Stimulated activated CD4-positive, alpha-beta T cell treated with anti-CD3 and anti-CD28 coated beads, Interleukin-12 subunit alpha, Interleukin-12 subunit beta, amount 100 ng/mL, for 24 hours (primary cell): Measurements from ENCODE around the gene TPCN2.

Experiments used
- DNase-seq, 2 experiments: peaks; one replicate each; pipeline ENCODE4 v3.0.0-alpha.2; 2020; ENCODE audit warnings: low read depth in 2 of 2

TPCN2 gene

DNA sequence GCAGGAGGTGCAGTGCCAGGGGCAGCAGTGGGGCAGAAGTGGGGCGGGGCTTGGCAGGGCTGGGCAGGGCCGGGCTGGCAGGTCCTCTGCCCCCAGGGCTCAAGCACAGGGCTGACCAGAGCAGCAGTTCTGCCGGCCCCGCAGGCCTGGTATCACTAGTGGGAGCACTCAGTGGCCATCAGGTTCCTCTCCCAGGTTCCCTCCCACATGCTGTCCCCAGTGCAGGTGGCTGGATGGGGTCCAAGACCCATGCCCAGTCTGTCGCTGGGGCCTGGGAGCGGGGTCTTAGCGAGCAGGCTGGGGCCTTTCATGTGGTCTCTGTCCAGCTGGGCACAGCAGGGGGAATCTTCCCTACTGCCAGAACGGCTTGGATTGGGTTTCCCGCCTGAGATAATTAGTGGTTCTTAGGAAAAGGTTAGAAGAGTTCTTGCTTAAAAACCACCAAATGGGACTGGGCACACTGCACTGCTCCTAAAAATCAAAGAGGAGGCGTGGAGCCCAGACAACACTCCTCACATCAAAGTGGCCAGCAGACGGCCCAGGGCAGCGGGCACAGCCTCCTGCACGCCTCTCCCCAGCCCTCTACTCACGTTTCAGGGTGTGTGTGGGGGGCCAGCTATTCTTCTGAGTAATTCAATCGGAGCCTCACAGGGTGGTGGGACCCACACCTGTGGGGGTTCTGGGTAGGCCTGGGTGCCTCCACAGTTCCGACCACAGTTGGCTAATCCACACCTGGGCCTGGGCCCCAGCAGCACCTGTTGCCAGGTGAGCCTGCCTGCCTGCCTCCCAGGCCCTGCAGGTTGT lies 45.6 kb downstream of the TPCN2 start:
- DNase-seq, result no peak

DNA sequence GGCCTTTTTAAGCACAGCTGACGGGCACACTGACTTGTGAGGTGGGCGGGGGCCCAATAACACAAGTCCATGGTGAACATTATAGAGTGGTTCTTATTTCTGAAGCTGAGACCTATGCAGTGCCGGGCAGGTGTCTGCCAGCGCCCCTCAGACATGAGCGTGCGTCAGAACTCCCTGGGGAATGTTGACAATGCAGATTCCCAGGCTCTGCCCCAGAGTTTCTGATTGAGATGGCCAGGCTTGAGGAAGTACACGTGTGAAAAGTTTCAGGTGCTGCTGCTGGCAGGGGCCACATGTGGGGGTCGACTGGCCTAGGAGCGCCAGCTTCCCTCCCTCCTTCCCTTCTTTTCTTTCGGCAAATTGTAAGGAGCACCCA lies 46.2 kb downstream of the TPCN2 start:
- no peak for DNase-seq

DNA sequence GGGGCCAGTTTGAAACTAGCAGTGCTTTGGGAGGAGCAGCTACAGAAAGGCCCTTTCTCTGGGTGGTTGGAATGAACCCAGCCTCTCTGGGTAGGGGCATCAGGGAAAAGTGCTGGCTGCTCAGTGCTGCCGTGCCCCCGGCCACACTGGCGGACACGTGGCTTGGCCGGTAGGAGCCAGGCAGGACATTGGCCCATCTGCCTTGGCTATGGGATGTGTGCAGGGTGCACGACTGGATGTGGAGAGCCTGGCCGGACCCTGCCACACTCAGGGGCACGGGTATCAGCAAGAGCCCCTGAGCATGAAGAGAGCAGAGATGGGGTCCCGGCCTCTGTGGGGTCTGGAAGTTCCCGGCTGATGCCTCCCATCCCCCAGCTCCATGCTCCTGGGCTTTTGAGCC lies 46.6 kb downstream of the TPCN2 start:
- no peak for DNase-seq

DNA sequence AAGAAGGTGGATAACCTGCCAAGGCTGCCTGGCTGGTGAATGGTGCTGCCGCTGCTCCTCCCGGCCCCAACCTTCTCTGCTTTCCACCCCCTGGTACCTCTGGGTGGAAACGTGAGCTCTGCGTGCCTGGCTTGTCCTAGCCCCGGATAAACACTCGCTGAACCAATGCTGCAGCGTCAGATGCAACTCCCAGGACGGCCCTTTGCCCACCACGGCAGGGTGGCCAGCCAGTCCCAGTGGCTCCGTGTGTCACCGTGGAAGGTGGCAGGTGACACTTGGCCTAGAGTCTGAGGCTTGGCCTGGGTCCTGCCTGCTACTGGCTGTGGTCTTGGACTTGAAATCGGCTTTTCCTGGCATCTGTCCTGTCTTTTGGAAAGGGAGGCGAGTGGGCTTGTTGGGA lies 47.7 kb downstream of the TPCN2 start:
- DNase-seq, result no peak

DNA sequence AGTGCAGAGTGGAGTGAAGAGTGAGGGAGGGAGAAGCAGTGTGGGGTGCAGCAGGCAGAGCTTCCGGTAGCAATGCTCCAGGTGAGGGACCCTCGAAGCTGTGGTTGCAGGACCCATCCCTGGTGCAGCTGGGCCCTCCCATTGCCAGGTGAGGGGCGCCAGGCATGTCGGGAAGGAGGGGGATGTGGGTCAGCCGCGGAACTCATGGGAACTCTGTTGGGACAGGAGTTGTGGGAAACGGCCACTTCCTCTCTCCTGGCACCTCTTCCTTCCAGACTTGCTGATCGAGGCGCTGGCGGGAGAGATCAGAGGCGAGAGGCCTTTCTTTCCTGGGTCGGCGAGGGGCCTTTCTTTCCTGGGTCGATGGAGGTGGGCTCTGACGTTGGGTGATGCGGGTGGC lies 48.5 kb downstream of the TPCN2 start:
- DNase-seq, result no peak

DNA sequence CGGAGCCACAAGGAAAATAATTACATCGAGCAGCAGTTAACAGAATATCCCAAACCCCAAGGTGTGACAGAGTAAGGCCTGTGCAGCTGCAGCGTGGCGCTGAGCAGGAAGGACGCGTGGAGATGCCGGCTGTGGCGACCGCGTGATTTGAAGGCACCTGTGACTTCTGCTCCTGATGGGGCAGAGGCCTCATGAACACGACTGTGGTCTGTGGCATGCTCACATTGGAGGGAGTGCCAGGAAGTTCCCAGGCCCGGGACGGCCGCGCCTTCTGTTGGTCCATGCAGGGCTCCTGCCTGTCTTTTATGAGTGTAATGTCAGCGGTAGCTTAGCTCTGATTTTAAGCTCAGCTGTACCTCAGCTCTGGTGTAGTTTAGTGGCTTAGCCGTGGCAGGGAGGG lies 50.4 kb downstream of the TPCN2 start:
- no peak for DNase-seq

DNA sequence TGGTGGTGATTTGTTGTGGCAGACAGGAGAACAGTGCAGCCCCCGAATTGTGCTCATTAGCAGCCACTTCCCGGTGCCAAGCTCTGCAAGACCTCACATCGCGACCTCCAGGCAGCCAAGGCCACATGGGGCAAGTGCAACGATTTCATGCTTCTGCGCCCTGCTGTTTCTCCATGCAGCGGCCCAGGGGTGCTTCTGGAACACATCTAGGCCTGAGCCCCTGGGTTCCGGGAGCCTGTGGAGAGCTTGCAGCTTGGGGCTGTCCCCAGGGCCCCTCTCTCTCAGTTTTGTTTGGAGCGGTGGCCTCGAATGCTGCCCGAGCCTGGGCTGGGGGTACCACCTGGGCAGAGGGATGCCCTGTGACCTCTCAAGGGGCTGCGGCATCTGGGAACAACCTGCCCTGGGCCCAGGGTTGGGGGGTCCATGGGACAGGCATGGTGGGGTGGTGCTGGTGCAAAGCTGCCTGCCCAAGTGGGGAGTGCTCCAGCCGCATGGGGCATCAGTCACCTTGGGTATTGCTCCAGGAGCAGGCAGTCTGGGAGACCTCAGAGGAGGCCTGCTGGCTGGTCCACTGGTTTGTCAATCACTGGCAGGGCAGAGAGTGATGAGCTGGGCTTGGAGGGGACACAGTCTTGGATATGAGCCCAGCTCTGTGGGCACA lies 51.9 kb downstream of the TPCN2 start:
- no peak for DNase-seq

DNA sequence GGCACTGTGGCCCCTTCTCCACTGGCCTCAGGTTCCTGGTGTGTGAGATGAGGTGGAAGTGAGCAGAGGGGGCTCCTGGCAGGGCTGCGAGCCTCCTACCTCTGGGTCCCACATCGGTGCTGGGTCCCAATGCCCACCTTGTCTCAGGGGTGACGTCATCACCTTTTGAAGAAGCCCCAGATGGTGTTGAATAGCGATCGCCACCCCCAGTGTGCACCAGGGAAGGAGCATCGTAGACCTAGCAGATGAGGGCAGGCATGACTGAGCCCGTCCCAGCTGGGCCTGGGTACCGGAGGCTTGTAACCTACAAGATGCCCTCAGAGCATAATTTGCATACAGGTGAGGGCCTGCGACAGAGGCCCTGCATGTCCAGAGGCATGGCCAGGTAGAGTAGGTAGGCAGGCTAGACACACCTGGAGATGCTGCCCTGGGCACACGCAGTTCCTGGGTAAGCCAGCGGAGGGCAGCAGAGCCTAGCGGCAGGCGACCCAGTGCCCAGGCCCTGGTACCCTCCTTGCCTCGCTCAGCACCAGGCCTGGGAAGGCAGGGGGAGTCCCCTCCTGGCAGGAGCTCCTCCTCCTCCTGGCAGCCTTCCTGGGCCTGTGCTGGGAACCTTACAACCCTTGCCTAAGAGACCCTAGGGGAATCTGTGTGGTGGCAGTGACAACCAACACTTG lies 52.5 kb downstream of the TPCN2 start:
- peak; percentile 62 to 69 for DNase-seq

DNA sequence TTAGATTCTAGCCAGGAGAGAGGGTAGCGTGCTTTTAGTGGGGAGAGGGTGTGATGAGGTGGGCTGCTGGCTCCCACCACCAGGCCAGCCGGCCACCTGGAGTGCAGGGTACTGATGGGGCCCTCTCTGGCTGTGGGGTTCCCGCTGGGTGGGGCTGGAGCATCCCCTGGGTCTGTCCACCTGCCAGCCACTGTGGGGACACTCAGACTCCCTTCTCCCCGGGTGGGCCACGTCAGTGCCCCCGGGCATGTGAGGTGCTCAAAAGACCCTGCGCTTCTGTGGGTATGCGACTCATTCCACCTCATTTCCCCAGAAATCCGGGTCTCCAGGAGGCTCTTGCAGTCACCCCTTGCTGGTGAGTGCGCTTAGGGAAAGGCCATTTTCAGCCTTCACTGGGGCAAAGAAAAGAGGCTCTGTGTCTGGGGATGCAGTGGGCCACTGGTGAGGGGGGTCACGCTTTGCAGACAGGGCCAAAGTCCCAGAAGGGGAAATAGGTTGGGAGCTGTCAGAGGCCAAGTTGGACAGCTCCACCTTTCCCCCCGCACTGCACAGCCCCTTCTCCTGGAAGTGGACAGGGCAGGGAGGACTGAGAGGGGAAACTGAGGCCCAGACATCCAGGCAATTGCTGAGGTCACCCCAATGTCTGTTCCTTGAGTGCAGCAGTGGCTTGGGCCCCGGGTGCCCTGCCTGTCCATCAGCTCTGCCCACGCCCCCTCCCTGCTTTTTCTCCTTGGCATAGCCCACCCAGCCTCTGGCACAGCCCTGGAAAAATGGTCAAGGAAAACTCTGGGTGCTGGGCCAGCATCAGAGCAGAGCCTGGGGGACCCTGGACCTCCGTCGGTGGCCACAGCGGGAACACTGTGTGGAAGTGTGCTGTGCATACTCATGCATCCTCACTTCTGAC lies 53.3 kb downstream of the TPCN2 start:
- no peak for DNase-seq

DNA sequence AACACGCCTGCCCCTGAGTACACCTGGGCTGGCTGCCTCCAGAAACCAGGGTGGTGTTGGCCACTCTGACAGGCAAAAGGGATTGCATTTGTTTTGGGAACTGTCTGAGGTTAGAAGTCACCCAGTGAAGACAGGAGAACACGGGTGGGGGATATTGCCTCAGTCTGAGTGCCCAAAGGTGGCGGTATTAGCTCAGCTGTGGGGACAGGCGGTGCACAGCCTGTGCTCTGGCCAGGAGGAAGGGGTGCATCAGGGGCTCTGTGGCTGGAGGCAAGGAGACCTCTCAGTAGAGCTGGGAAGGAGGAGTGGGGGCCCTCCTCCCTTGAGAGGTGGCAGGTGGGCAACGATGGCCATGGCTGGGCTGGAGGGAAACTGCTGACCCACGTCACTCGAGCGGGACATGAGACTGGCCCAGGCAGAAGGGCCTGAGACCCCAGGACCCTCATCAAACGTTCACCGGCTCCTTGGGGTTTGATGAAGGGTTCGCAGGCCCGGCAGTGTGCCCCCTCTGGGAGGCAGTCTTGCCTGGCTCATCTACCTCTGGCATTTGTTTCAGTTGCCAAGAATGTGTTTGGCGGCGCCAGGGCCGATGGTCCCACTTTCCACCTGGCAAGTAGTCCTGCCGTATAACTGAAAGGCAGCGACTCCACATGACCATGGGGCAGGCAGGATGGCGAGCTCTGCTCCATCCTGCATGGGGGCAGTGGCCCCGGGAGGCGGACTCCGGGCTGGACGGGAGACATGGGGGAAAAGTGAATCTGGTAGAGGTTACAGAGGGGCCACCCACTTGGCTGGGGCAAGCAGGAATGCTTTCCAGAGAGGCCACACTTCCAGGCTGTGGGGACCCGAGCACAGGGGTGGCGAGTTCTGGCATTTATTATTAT lies 54.2 kb downstream of the TPCN2 start:
- no peak for DNase-seq

DNA sequence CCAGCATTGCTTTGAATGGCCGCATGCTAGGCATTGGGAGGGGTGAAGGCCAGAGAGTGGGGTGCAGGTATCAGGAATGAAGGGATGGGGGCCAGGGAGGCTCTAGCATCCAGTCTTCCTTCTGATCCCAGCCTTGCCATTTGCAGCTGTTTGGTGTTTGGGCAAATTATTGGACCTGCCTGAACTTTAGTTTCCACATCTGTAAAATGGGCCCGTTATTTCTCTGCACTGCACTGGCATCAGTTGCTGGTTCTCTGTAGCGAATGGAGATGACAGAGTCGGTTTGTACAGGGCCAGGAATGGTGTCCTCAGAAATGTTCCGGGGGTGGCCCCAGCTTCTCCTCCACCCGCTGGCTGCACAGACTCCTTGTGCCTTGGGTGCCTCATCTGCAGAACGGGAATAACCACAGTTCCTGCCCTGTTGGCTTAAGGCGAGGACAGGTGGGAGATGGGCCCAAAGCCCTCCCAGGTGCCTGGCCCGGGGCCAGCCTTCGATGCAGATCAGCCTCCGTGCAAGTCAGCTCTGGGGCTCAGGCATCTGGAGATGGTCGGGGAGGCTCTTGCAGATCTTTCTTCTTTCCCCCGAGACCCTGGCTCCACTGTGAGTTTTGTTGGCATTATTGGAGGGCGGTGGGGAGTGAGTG lies 55.6 kb downstream of the TPCN2 start:
- no peak for DNase-seq

DNA sequence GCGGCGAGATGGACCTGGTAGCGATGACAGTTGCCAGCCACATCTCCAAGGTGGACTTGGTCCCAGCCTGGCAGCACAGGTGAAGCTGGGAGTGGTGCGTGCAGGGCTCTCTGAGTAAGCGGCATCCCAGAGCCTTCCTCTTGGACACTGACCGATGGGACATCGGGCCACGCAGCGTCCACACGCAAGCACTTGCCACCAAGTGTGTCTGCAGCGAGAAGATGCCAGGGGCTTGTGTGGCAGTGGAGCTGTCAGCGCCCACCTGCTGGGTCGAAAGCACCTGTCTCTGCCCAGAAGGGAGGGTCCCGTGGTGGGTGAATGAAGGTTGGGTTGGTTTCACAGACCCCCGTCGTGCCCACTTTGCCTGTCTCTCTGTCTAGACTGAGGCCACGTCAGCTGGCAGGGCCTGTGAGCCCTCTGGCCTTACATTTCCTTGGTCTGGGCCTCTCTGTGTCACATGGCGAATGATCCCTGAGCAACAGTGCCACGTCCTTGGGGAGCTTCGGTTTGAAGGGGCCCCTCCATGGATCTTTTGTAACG lies 56.2 kb downstream of the TPCN2 start:
- no peak for DNase-seq

DNA sequence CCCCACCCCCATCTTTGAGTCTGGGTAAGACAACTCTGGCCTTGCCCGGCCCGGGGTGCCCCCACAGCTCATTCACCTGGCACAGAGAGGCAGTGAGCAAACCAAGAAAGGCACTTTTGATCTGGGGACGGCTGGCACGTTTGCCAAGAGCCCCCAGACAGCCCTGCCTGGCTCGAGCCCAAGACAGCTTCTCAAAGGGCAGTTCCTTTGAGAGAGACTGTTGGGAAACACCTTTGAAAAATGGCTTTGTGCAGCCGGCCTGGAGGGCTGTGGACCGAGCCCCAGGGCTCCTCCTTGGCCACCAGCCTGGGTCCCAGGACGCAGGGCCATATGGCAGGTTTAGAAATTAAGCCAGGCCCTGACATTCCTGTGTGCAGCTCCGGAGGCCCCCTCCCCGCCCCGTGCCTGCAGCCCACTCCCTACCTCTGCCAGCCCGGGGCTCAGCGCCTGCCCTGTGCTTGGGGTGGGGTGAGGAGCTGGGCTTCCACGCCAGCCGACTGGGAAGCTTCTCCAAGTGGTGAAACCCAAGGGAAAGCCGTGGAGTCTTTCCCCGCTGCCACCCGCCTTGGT lies 56.8 kb downstream of the TPCN2 start:
- DNase-seq, result no peak

DNA sequence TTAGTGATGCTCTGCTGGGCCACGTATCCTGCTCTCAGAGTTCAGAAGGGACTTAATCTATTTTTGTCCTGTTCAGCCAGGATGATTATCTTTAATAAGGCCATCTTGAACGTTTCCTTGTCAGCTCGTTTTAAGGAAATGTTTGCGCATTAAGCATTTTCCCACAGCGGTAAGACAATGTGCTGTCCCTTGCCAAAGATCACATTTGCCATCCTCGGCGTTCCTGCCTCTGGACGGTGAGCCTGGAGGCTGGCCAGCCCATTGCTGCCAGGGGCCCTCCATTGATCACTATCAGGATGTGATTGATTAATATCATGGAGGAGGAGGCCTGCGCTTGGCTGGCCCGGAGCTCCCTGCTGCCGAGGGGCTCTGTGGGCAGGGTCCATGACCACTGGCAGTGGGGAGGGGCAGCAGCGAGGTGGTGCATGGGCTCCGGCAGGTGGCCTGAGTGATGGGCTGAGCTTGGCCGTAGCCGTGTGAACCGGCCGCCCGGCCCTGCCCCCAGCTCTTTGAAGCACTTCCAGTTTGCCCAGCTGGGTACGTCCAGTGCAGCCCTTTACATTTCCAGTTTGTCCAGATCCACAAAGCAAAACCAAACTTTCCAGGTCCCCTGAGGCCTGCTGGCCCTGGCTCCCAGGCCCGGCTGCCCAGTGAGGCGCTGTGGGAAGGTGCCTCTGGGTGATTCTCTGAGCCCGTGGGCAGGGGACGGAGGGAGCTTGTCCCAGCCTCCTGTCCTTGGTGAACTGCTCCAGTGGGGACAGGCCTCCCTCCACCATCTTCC lies 57.5 kb downstream of the TPCN2 start:
- DNase-seq, result no peak

DNA sequence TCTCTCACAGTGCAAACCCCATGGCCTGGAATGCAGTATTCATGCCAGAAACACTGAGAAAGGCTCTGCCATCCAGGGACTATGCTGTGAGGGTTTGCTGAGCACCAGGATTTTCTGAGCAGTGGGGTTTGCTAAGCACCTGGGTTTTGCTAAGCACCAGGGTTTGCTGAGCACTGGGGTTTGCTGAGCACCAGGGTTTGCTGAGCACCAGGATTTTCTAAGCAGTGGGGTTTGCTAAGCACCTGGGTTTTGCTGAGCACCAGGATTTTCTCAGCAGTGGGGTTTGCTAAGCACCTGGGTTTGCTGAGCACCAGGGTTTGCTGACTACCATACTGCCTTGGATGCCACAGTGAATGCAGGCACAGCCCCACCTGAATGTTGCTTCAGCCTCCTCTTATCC lies 58.7 kb downstream of the TPCN2 start:
- no peak for DNase-seq

DNA sequence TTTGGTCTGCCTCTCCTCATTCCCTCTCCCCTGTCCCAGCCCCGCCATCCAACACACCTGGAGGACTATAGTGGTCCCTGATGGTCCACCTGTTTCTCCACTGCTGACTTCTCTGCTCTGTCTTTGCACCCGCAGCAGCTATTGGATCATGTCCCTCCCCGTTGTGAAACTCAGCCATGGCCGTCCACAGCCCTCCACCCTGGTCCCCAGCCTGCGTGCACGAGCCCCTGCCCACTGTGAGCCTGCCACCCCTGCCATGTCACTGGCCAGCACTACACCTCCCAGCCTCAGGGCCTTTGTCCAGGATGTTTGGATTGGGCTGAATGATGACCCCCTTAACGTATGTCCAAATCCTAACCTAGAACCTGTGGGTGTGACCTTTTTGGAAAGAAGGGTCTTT lies 59.3 kb downstream of the TPCN2 start:
- DNase-seq, result no peak

DNA sequence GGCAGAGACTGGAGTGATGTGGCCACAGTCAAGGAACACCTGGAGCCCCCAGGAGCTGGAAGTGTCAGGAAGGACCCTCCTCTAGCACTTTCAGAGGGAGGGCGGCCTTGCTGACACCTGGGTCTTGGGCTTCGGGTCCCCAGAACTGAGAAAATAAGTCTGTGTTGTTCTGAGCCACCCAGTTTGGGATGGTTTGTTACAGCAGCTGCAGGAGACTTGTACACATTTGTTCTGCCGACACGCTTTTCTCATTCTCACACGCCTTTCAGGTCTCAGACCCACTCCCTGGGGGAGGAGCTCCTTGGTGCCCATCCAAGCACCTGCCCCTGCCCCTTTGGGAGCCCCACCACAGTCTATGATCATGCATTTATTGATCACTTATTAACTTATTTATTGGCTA lies 59.8 kb downstream of the TPCN2 start:
- DNase-seq, result no peak

DNA sequence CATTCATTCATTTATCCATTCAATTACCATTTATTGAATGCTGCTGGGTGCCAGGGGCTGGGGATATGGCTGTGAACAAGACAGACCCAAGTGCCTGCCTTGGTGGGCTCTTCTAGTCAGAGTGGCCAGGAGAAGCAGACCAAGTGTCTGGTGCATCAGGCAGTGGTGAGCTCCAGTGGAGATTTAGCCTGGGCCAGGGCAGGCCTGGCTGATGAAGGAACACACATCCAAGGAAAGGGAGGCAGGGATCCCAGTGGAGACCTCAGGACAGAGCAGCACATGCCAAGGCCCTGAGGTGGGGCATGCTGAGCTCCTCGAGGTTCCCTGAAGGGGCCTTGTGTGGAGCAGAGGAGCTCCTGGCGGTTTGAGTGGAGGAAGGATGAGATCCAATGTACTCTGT lies 60.4 kb downstream of the TPCN2 start:
- DNase-seq, result no peak

DNA sequence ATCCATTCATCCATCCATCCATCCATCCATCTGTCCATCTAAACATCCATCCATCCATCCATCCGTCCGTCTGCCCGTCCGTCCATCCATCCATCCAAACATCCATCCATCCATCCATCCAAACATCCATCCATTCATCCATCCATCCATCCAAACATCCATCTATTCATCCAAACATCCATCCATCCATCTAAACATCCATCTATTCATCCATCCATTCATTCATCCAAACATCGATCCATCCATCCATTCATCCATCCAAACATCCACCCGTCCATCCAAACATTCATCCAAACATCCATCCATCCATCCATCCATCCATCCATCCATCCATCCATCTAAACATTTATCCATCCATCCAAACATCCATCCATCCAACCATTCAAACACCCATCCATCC lies 61.7 kb downstream of the TPCN2 start:
- no peak for DNase-seq
